HG03457 (cell line): ENCODE results near the gene STPG3.

Source experiments
- ATAC-seq: cut with Tn5 transposase; IDR thresholded peaks from one replicate; pipeline ENCODE4 v1.9.1; 2021; ENCODE audit warnings: moderate number of reproducible peaks; ENCODE audit not compliant: unreplicated experiment

STPG3 gene

GRCh38 chr9:137299938-137300337 lies 48.9 kb downstream of the STPG3 start:
- ATAC-seq, result no peak

- ATAC-seq, result no peak
These were observed 49.5 kb downstream of the STPG3 start for GRCh38 chr9:137300567-137301080.

GRCh38 chr9:137301081-137301947 lies 50.2 kb downstream of the STPG3 start:
- ATAC-seq, result peak; percentile 15

GRCh38 chr9:137302118-137302448 lies 51.0 kb downstream of the STPG3 start, which contains the start of gene NRARP:
TSS of gene NRARP (minus strand) at chr9:137302271. CDS start at chr9:137301928, 343 bp downstream.
- ATAC-seq, result peak; percentile 39

GRCh38 chr9:137302449-137303150 lies 51.5 kb downstream of the STPG3 start:
- ATAC-seq, result peak; percentile 37
